C4-2B (cell line): ENCODE measurements around the gene KCNK13.

Experiments used
- H3K27ac ChIP-seq: fragments of 450-650 bp; 2 replicates; pipeline ENCODE4 v1.5.1; 2017
- CTCF ChIP-seq: fragments of 450-650 bp; conservative IDR thresholded peaks from 2 replicates; pipeline ENCODE4 v1.5.1; 2017; ENCODE audit warnings: mild to moderate bottlenecking
- ZFX ChIP-seq: fragments of 450-650 bp; IDR thresholded peaks from 2 replicates; pipeline ENCODE4 v1.6.1; 2017

KCNK13 gene

GRCh38 chr14:90034156-90034555 lies 27.6 kb upstream of the KCNK13 start:
- H3K27ac ChIP-seq: no peak overlapping the region
- TF ChIP-seq CTCF (no peak), ZFX (no peak)

- no peak overlapping the region for H3K27ac ChIP-seq
- TF ChIP-seq ZFX (no peak), CTCF (no peak)
Observed at GRCh38 chr14:90034835-90035525, 26.8 kb upstream of the KCNK13 start.

GRCh38 chr14:90039253-90040010 lies 22.4 kb upstream of the KCNK13 start:
- TF ChIP-seq ZFX: no peak
- no peak for TF ChIP-seq CTCF
- H3K27ac ChIP-seq: no peak overlapping the region

GRCh38 chr14:90040411-90040810 lies 21.4 kb upstream of the KCNK13 start:
- no peak overlapping the region for H3K27ac ChIP-seq
- no peak for TF ChIP-seq CTCF
- no peak for TF ChIP-seq ZFX

DNA sequence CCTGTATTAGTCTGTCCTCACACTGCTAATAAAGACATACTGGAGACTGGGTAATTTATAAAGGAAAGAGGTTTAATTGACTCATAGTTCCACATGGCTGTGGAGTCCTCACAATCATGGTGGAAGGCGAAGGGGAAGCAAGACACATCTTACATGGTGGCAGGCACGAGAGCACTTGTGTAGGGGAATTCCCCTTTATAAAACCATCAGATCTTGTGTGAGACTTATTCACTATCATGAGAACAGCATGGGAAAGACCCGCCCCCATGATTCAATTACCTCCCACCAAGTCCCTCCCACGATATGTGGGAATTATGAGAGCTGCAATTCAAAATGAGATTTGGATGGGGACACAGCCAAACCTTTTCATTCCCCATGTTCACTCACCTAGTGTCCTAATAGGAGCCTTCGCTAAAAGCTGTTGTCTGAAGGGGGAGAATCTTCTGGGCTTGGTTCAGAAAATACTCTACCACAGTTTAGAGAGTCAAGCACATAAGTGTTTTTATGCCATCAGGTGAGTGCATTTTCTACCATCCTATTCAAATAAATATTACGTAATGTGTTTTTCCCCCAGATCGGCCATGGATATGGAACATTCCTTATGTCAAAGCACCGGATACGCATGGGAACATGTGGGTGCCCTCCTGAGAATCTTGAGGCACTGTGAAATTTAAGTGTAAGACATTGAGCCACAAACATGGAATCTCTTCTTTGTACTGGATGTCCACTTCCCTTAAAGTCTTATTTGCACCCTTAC lies 19.1 kb upstream of the KCNK13 start:
- TF ChIP-seq ZFX: no peak
- TF ChIP-seq CTCF: no peak
- no peak overlapping the region for H3K27ac ChIP-seq

GRCh38 chr14:90045616-90046015 lies 16.2 kb upstream of the KCNK13 start:
- TF ChIP-seq CTCF (no peak), ZFX (no peak)
- H3K27ac ChIP-seq: no peak overlapping the region

DNA sequence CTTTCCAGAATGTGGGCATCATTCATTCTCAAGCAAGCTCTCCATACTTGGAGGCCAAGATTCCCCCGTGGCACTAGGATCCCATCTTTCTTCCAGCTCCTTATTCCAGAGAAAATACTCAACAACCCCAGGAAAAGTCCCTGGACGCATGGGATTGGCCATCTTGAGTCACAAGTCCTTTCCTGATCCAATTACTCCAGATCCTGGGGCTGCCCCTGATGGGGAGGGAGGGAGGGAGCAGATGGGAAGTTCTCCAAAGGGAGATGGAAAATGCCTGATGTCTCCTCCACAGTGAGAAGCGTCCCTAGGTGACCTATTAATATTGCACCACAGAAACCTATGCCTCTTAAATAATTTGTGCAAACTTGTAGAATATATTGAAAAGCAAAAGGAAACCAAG lies 12.4 kb upstream of the KCNK13 start:
- no peak overlapping the region for H3K27ac ChIP-seq
- TF ChIP-seq ZFX (no peak), CTCF (no peak)
